Measurements from ENCODE around the gene PRRC2B.

GRCh38 chr9:131349881-131350563 lies 43.9 kb upstream of the PRRC2B start:
- TF ChIP-seq CTCF (IDR thresholded peaks at IDR 0.05; ENCODE audit: low read length) (peak; percentile 84), EZH2 (optimal IDR thresholded peaks at IDR 0.05; ENCODE audit: low read depth, low read length) (no peak)
